ENCODE results near the gene LMF2.
A peak's percentile ranks its signal among the peaks of the same experiment; 100 is the strongest.

The LMF2 gene, protein sequence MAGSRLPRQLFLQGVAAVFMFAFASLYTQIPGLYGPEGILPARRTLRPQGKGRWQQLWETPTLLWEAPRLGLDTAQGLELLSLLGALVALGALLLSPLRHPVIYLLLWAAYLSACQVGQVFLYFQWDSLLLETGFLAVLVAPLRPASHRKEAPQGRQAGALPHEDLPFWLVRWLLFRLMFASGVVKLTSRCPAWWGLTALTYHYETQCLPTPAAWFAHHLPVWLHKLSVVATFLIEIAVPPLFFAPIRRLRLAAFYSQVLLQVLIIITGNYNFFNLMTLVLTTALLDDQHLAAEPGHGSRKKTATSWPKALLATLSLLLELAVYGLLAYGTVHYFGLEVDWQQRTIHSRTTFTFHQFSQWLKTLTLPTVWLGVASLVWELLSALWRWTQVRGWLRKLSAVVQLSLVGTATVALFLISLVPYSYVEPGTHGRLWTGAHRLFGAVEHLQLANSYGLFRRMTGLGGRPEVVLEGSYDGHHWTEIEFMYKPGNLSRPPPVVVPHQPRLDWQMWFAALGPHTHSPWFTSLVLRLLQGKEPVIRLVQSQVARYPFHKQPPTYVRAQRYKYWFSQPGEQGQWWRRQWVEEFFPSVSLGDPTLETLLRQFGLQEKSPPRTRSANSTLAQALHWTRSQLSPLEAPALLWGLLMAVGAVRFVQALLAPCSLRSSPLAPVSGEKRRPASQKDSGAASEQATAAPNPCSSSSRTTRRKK

DNA sequence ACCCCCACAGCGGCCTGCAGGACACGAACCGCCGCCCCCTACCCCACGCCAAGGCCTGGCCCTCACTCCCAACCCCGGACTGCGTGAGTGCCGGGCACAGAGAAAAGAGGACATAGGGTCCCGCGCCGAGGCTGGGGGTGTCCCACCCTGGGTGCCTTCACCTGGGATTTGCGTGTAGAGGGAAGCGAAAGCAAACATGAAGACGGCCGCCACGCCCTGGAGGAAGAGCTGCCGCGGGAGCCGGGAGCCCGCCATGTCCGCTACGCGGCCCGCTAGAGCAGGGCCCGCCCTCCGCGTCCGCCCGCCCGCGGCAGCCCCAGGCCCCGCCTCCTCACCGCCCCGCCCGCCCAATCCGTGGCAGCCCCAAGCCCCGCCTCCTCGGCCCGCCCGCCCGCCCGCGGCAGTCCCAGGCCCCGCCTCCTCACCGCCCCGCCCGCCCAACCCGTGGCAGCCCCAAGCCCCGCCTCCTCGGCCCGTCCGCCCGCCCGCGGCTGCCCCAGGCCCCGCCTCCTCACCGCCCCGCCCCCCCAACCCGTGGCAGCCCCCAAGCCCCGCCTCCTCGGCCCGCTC lies at the start of gene LMF2:
TSS of gene LMF2 (minus strand) at position 282 of the 570 bp plus-strand sequence. CDS start at position 255, 27 bp downstream.
- peak within 1 kb of the TSS; percentile 79 to 83 for H3K4me3 ChIP-seq (ENCODE audit: low read depth in 1 of 2, low read length in 1 of 2)
- peaks cover 16 to 22% of the 10 kb centered on the region in 2 experiments for H3K4me1 ChIP-seq (ENCODE audit: control insufficient read depth in 1 of 2, insufficient read depth in 1 of 2, low read depth in 1 of 2, low read length in 1 of 2)
- no peaks in the 10 kb centered on the region for H3K9me3 ChIP-seq
- TF ChIP-seq, protein P1, sequence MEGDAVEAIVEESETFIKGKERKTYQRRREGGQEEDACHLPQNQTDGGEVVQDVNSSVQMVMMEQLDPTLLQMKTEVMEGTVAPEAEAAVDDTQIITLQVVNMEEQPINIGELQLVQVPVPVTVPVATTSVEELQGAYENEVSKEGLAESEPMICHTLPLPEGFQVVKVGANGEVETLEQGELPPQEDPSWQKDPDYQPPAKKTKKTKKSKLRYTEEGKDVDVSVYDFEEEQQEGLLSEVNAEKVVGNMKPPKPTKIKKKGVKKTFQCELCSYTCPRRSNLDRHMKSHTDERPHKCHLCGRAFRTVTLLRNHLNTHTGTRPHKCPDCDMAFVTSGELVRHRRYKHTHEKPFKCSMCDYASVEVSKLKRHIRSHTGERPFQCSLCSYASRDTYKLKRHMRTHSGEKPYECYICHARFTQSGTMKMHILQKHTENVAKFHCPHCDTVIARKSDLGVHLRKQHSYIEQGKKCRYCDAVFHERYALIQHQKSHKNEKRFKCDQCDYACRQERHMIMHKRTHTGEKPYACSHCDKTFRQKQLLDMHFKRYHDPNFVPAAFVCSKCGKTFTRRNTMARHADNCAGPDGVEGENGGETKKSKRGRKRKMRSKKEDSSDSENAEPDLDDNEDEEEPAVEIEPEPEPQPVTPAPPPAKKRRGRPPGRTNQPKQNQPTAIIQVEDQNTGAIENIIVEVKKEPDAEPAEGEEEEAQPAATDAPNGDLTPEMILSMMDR (IDR thresholded peaks at IDR 0.05), result peak; percentile 38
- no peaks in the 10 kb centered on the region for H3K27me3 ChIP-seq
- peaks cover 41% of the 10 kb centered on the region for H3K36me3 ChIP-seq
- H3K27ac ChIP-seq, result peak within 1 kb of the TSS; percentile 92

DNA sequence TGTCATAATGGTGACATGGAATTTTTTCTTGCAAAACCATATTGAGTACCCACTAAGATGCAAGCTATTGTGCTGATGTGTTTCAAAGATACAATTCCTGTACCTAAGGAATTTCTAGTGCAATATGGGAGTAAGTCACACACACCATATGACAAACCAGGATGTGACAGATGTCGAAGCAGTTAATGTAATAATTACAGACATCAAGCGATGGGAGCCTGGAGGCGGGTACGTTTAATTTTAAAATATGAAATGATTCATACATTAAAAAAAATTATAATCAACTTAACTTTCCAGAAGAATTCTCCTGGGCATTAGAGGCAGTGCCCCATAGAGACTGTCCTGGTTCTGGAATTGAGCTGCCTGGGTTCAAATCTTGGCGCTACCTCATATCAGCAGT lies 49.2 kb upstream of the LMF2 start:
- Histone ChIP-seq H3K9me3 (no peaks in the 10 kb centered on the region), H3K4me1 (ENCODE audit: control insufficient read depth in 1 of 2, insufficient read depth in 1 of 2, low read depth in 1 of 2, low read length in 1 of 2) (no peaks in the 10 kb centered on the region), H3K27me3 (no peaks in the 10 kb centered on the region), H3K27ac (no peak overlapping the region), H3K4me3 (ENCODE audit: low read depth in 1 of 2, low read length in 1 of 2) (no peak overlapping the region), H3K36me3 (no peaks in the 10 kb centered on the region)
- TF ChIP-seq, protein P1 (IDR thresholded peaks at IDR 0.05), result no peak

DNA sequence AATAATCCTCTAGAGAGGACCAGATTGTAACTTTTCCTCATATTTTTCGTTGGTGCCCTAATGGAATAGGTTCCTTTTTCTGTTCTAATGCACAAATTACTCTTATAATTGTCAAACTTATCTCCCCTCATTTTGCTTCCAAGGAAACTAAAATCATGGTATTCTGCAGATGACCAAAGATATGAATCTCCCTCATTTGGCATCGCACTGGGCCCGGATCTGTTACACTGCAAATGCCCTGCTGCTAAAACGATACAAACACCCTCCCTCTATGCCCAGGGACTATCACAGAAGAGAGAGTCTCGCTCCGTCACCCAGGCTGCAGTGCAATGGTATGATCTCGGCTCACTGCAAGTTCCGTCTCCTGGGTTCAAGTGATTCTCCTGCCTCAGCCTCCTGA lies 45.8 kb upstream of the LMF2 start:
- no peaks in the 10 kb centered on the region for H3K36me3 ChIP-seq
- H3K4me3 ChIP-seq (ENCODE audit: low read depth in 1 of 2, low read length in 1 of 2), result no peak overlapping the region
- H3K27me3 ChIP-seq, result peaks cover 21% of the 10 kb centered on the region
- peaks cover 7 to 10% of the 10 kb centered on the region in 2 experiments for H3K4me1 ChIP-seq (ENCODE audit: control insufficient read depth in 1 of 2, insufficient read depth in 1 of 2, low read depth in 1 of 2, low read length in 1 of 2)
- TF ChIP-seq, protein P1 (IDR thresholded peaks at IDR 0.05), result no peak
- no peak overlapping the region for H3K27ac ChIP-seq
- no peaks in the 10 kb centered on the region for H3K9me3 ChIP-seq

DNA sequence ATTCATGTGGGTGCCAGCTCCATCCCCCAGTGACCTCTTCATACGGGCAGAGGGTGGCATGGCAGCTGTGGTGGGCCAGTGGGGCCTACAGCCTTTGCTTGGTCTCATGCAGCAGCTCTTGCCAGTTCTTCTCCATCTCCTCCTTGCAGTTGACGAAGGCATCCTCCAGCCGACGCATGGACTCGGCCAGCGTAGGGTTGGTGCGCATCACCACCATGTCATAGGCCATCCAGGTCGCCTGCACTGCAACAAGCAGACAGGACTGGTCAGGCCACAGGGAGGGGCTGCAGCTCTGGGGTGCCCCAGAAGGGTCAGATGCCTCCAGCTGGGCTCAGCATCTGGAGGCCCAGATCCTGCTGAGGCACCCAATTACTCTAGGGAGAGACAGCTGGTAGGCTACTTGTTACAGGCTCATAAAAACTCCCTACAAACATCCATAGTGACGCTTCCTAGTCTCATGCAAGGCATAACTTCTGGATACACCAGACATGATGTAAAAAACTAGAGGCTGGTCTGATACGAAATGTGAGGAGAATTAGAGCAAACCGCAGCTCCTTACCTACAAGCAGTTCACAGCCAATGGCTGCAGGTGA lies 43.8 kb upstream of the LMF2 start:
- H3K9me3 ChIP-seq, result no peaks in the 10 kb centered on the region
- H3K4me1 ChIP-seq (ENCODE audit: control insufficient read depth in 1 of 2, insufficient read depth in 1 of 2, low read depth in 1 of 2, low read length in 1 of 2), result peaks cover 11 to 15% of the 10 kb centered on the region in 2 experiments
- H3K36me3 ChIP-seq, result no peaks in the 10 kb centered on the region
- TF ChIP-seq, protein P1 (IDR thresholded peaks at IDR 0.05), result no peak
- peaks cover 42% of the 10 kb centered on the region for H3K27me3 ChIP-seq
- H3K27ac ChIP-seq, result no peak overlapping the region
- no peak overlapping the region for H3K4me3 ChIP-seq (ENCODE audit: low read depth in 1 of 2, low read length in 1 of 2)

DNA sequence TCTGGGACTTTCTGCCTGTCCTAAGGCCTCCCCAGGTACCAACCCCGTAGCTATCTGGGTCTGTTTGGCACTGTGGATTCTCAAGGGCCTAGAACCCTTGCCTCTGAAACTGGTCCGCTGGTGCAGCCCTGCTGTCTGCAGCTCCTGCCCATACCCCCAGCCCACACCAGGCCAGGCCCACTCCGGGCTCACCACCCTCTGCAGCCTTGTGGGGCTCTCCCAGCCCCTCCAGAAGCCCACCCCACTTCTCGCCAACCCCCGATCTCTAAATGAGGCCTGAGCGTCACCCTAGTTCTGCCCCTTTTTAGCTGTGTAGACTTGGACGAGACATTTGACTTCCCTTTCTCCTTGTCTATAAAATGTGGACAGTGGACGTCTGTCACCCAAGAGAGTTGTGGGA lies 42.9 kb upstream of the LMF2 start:
- Histone ChIP-seq H3K9me3 (no peaks in the 10 kb centered on the region), H3K36me3 (no peaks in the 10 kb centered on the region), H3K4me1 (ENCODE audit: control insufficient read depth in 1 of 2, insufficient read depth in 1 of 2, low read depth in 1 of 2, low read length in 1 of 2) (peaks cover 11 to 19% of the 10 kb centered on the region in 2 experiments), H3K27ac (no peak overlapping the region), H3K27me3 (peaks cover 49% of the 10 kb centered on the region), H3K4me3 (ENCODE audit: low read depth in 1 of 2, low read length in 1 of 2) (no peak overlapping the region)
- TF ChIP-seq, protein P1 (IDR thresholded peaks at IDR 0.05), result no peak
